Stimulated activated CD4-positive, alpha-beta T cell treated with anti-CD3 and anti-CD28 coated beads, Interleukin-1b, Interleukin-23, amount 100 ng/mL, for 1 hour (primary cell): ENCODE results near the gene SERPINA6.
"Not testable (repeated sequence)": the region's sequence is repeated elsewhere in the genome, so short reads cannot be mapped to it uniquely, and the experiment has no call there.

Experiments
- DNase-seq, 2 donors: peaks; one replicate each; pipeline ENCODE4 v3.0.0-alpha.2; 2020; ENCODE audit warnings: low read depth in 2 of 2

SERPINA6 gene

DNA sequence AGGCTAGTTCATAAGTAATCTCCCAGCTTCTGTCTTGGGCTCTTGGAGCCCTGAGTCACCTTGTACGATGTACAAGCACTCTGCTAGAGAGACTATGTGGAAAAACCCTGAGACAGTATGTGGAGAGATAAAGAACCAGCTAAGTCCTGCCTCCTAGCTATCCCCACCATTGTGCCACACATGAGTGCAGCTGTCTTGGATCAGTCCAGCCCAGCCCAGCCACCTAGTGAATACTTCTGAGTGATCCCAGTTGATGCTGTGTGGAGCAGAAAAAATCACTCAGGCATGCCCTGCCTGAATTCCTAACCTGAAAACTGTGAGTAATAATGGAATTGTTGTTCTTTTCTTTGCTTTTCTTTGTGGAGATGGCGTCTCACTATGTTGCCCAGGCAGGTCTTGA is 5.1 kb upstream of the SERPINA6 start:
- no peak for DNase-seq

GRCh38 chr14:94321421-94322271 is 1.5 kb downstream of the SERPINA6 start:
- no peak for DNase-seq

DNA sequence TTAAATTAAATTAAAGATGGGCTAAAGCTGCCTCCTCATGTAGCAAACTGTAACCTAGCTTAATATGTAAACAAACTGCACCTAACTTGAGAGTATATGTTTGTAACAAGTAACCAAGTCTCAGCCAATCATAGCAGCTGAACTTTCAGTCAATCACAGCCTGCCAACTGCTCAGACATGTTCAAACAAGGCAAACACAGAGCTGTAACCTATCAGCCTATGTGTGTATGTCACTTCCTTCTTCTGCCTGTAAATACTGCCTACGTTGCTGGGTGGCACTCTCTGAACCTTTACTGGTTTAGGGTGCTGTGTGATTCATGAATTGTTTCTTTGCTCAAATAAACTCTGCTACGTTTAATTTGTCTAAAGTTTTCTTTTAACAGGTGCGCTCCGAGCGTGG is 2.9 kb downstream of the SERPINA6 start:
- DNase-seq = no peak

GRCh38 chr14:94317259-94317658 is 5.9 kb downstream of the SERPINA6 start:
- DNase-seq = no peak

DNA sequence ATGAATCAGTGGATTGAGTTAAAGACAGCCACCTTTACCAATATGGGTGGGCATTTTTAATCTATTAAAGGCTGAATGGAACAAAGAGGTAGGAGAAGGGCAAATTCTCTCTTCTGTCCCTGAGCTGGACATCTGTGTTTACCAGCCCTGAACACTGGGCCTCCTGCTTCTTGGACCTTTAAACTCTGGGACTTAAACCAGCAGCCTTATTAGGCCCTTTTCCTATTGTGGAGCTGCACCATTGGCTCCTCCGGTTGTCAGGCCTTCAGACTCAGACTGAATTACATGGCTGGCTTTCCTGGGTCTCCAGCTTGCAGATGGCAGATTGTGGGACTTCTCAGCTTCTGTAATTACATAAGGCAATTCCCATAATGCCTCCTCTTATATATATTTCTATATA is 6.4 kb downstream of the SERPINA6 start:
- no peak for DNase-seq

- DNase-seq = no peak
These were observed 8.2 kb downstream of the SERPINA6 start for GRCh38 chr14:94314890-94315289.

DNA sequence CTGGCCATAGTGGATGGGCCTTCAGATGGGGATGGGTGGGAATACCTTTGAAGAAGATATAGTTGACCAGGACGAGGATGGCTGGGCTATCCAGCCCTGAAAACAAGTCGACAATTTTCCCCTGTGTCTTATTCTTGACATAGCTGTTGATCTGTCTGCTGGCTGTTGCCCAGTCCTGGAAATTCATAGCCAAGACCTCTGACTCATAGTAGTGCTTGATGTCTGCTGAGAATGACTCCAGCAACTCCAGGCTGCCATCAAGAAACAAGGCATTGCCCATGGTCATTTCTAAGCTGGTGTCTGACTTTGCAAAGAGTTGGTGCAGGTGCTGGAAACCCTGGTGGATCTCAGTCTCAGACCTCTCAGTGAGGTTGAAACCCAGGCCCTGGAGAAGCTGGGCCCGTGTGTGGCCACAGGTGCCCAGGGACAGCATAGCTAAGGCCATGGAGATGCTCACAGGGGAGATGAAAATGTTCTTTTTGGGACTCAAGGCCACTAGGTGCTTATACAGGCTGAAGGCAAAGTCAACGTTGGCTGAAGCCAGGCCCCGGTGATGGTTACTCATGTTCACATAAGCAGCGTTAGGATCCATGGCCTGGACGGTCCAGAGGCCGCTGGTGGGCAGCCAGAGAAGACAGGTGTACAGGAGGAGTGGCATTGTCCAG is 9.0 kb downstream of the SERPINA6 start:
- DNase-seq = no peak

DNA sequence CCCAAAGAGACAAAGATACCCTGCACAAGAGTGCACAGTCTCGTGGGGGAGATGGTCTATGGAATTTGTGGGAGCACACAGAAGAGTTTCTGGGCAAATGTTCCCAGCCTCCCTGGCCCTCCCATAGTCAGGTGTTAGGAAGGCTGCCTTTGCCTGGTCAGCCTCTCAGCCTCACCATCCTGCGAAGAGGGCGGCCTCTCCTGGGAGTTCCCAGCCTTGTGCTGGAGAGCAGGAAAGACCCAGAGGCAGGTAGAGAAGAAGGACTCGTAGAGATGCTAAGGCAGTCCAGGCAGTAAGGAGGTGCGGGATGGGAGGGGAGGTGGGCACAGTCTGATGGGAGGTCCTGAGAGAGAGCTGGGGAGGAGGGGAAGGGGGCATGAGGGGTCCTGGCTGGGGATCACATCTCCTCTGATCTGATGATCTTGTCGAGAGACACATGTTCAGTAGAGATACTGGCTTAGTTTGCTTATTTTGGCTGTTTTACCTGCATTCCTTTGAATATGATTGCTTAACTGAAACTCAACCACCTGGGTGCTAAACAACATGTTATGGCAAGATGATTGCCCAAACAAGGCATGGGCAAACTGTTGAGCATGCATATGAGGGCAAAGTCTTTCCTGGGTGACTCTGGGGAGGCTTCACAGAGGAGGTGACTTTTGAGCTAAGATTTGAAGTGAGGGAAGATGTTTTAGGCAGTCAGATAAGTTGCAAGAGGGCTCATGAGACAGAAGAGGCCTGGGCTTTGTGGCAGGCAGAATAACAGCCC is 10.5 kb downstream of the SERPINA6 start:
- DNase-seq = no peak

GRCh38 chr14:94310248-94310647 is 12.9 kb downstream of the SERPINA6 start:
- DNase-seq = no peak

GRCh38 chr14:94309721-94310120 is 13.4 kb downstream of the SERPINA6 start:
- no peak for DNase-seq

- no peak for DNase-seq
These were observed 15.6 kb downstream of the SERPINA6 start for GRCh38 chr14:94307410-94307992.

- DNase-seq = no peak
These were observed 16.8 kb downstream of the SERPINA6 start for GRCh38 chr14:94306047-94306978.

DNA sequence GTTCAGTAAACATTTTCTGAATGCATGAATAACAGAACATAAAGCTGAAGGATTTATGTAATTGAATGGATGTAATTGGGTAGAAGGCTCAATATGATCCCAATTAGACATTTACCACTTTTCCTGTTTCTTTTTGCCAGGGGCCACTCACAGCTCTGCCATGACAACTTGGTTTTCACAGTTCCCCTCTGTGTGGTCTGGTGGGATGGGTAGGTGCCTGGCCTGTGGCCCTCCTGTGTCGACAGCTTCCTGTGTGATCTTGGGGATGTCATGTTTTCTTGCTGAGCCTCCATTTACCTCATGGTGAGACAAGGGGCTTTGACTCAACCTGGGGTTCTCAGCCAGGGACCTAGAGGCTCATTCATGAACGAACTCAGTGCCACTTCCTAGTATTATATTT is 17.5 kb downstream of the SERPINA6 start:
- no peak for DNase-seq

DNA sequence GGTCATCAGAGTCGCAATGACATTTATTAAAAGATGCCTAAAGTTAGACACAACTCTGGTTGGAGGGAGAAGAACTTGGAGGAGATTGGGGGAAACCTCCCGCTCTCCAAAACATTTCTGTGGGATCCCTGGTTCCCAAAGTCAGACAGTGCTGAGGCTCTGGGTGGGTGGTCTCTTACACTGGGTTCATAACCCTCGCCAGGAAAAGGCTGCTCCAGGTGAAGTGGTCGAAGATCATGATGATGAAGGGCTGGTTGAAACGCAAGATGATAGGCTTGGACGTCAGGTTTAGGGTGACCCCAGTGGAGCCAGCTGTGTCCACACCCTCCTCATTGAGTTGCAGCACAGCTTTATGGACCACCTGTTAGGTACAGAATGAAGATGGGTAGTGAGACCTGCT is 18.9 kb downstream of the SERPINA6 start:
- no peak for DNase-seq

DNA sequence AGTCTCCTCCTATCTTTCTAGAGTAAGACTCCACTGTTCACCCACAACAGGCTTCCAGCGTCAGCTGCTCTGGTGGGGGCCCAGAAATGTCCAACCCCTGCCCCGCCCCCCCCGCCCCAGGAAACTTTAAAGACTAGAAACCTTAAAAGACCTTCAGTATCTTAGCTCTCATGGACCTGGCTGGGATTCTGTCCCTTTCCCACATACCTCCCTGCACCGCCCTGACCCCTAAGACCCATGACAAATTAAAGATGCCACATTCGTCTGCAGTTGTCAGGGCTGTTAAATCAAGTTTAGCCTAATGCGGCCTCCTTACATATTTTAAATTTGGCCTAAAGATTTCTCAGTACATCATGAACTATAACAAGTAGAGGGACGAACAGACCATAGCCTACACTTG is 20.0 kb downstream of the SERPINA6 start:
- no peak for DNase-seq

GRCh38 chr14:94298130-94298529 is 25.0 kb downstream of the SERPINA6 start:
- DNase-seq = no peak

GRCh38 chr14:94296181-94296545 is 27.0 kb downstream of the SERPINA6 start:
- DNase-seq = not testable (repeated sequence)

DNA sequence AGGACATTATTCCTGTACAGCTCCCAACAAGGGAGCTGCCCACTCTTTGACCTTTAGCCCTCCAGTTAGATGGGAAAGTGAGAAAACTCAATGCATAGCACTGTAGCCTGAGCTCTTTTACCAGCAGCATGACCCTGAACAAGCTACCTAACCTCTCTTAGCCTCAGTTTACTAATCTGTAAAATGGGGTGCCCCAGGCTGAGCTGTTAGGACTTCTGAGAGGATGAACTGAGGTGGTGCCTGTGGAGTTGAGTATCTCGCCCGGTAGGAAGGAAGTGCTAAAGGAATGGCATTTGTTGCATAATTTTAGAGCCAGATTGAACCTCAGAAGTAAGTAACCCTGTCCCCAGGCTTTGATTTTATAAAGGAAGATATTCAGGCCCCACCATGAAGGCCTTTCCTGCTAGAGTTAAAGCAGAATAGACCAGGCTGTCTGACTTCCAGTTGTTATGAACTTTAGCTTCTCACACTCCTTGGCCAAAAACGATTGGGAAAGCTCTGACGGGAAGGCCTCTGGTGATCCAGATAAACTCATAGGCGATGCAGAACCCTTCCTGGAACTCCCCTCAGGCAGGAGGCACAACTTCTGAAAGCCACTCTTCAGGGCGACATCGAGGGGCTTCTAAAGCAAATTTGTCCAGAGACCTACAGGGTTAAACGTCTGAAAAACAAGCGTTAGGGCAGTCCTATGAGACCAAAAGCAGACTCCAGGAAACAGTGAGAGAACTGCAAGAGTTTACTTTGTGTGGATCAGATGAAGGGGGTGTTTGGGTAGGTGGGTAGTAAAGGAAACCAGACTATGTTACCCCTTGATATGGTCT is 27.6 kb downstream of the SERPINA6 start:
- no peak for DNase-seq

DNA sequence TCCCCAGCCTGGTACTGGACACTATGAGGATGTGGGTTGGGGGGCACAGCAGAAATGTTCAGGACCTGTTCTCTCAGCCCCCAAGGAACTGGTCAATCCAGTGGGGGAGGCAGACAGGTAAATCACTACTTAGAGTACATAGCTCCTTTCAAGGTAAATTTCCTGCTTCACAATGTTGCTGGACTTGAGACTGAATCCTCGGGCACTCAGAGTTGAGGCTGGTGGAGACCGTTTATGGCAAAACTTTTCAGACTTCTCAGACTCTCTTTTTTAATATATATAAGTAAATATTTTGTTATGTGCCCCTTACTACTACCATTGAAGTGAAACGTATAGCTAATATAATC is 29.6 kb downstream of the SERPINA6 start:
- no peak for DNase-seq

- no peak for DNase-seq
These were observed 30.1 kb downstream of the SERPINA6 start, which contains the start of gene SERPINA10 for GRCh38 chr14:94292872-94293577. SERPINA10 (minus strand) TSS chr14:94293268; CDS start chr14:94290593, 2,675 bp downstream.
